Hepatocyte (in vitro differentiated cells): ENCODE results near the gene FKBP7. TPM values are rescaled to one million over a fixed set of nuclear protein-coding genes. Genes with fewer than 3 reads are reported as not detected.
"Not testable (repeated sequence)": the region's sequence is repeated elsewhere in the genome, so short reads cannot be mapped to it uniquely, and the experiment has no call there.

ENCODE experiments used
- DNase-seq: peaks from one replicate; pipeline ENCODE4 v3.0.0-alpha.2; 2016; ENCODE audit warnings: low spot score
- H2AFZ ChIP-seq: fragments of 200-600 bp; sonication (generic); 2 replicates; pipeline ENCODE4 v1.6.0; 2016; ENCODE audit warnings: antibody characterized with exemption, mild to moderate bottlenecking
- H3K27ac ChIP-seq: fragments of 200-600 bp; sonication (generic); 2 replicates; pipeline ENCODE4 v1.5.1; 2016; ENCODE audit warnings: mild to moderate bottlenecking
- H3K27me3 ChIP-seq: fragments of 200-600 bp; sonication (generic); 2 replicates; pipeline ENCODE4 v1.6.1; 2016
- H3K36me3 ChIP-seq: fragments of 200-600 bp; sonication (generic); replicated peaks from 2 replicates; pipeline ENCODE4 v1.5.1; 2016; ENCODE audit warnings: low read depth; ENCODE audit not compliant: insufficient read depth
- H3K4me1 ChIP-seq: fragments of 200-600 bp; sonication (generic); 2 replicates; pipeline ENCODE4 v1.5.1; 2016; ENCODE audit warnings: mild to moderate bottlenecking, moderate library complexity; ENCODE audit not compliant: insufficient read depth
- H3K4me2 ChIP-seq: fragments of 200-600 bp; sonication (generic); 2 replicates; pipeline ENCODE4 v1.6.0; 2016
- H3K4me3 ChIP-seq: fragments of 200-600 bp; sonication (generic); 2 replicates; pipeline ENCODE4 v1.5.1; 2016; ENCODE audit warnings: mild to moderate bottlenecking
- H3K79me2 ChIP-seq: fragments of 200-600 bp; sonication (generic); 2 replicates; pipeline ENCODE4 v1.6.0; 2017; ENCODE audit warnings: mild to moderate bottlenecking
- H3K9me2 ChIP-seq: fragments of 200-600 bp; sonication (generic); replicated peaks from 2 replicates; pipeline ENCODE4 v1.6.0; 2017; ENCODE audit warnings: mild to moderate bottlenecking; ENCODE audit not compliant: insufficient read depth
- H3K9me3 ChIP-seq: fragments of 200-600 bp; sonication (generic); 2 replicates; pipeline ENCODE4 v1.5.1; 2016; ENCODE audit warnings: low read depth, mild to moderate bottlenecking
- H4K20me1 ChIP-seq: fragments of 200-600 bp; sonication (generic); 2 replicates; pipeline ENCODE4 v1.6.0; 2016; ENCODE audit warnings: mild to moderate bottlenecking; ENCODE audit not compliant: insufficient read depth, poor library complexity, severe bottlenecking
- CTCF ChIP-seq: fragments of 200-600 bp; sonication (generic); IDR thresholded peaks from 2 replicates; pipeline ENCODE4 v1.5.1; 2016; ENCODE audit warnings: antibody characterized with exemption, mild to moderate bottlenecking; ENCODE audit not compliant: poor library complexity
- EZH2 ChIP-seq: fragments of 200-600 bp; sonication (generic); IDR thresholded peaks from 2 replicates; pipeline ENCODE4 v1.6.1; 2016; ENCODE audit warnings: antibody characterized with exemption, mild to moderate bottlenecking, borderline replicate concordance
- EZH2phosphoT487 ChIP-seq: fragments of 200-600 bp; sonication (generic); IDR thresholded peaks from one replicate; pipeline ENCODE4 v1.6.1; 2018; ENCODE audit warnings: antibody characterized with exemption, mild to moderate bottlenecking, low read depth, moderate library complexity; ENCODE audit not compliant: unreplicated experiment, severe bottlenecking
- WGBS: methylation state at CpG from one replicate; pipeline ENCODE4 v1.1.6; 2016; ENCODE audit warnings: low lambda C conversion rate; ENCODE audit errors: missing lambda C conversion rate; 5-methylcytosine and 5-hydroxymethylcytosine counted together
- polyA plus RNA-seq: library from polyadenylated mRNA; unstranded; fragments of >200 nt; fragmentation: Nextera tagmentation; extraction: Ambion mirVana; gene quantifications from 2 replicates; pipeline ENCODE4 v1.2.1, GENCODE V29; 2016
- total RNA-seq: library from RNA; depleted of rRNA; stranded (reverse); fragments of >200 nt; gene quantifications from 2 replicates; pipeline ENCODE4 v1.2.3, GENCODE V29; 2014

The FKBP7 gene
- total and polyA plus RNA-seq, 2 experiments from 2014 or later: 45.4 to 93.9 TPM

- no peak overlapping the region for H2AFZ ChIP-seq
- no peak for TF ChIP-seq CTCF
- no peak for TF ChIP-seq EZH2phosphoT487
- no peak for TF ChIP-seq EZH2
- H3K36me3 ChIP-seq: no peaks in the 10 kb centered on the region
- no peak overlapping the region for H3K4me2 ChIP-seq
- no peak overlapping the region for H3K27ac ChIP-seq
- no peak for DNase-seq
- WGBS: 100% methylated on average over 2 of the region's 2 CpGs
- H4K20me1 ChIP-seq: no peaks in the 10 kb centered on the region
- H3K9me2 ChIP-seq: no peaks in the 10 kb centered on the region
- H3K79me2 ChIP-seq: no peaks in the 10 kb centered on the region
- H3K9me3 ChIP-seq: no peaks in the 10 kb centered on the region
- H3K4me1 ChIP-seq: no peaks in the 10 kb centered on the region
- H3K4me3 ChIP-seq: no peak overlapping the region
- H3K27me3 ChIP-seq: no peaks in the 10 kb centered on the region
These were observed 50.9 kb downstream of the FKBP7 start for GRCh38 chr2:178427458-178427857.

DNA sequence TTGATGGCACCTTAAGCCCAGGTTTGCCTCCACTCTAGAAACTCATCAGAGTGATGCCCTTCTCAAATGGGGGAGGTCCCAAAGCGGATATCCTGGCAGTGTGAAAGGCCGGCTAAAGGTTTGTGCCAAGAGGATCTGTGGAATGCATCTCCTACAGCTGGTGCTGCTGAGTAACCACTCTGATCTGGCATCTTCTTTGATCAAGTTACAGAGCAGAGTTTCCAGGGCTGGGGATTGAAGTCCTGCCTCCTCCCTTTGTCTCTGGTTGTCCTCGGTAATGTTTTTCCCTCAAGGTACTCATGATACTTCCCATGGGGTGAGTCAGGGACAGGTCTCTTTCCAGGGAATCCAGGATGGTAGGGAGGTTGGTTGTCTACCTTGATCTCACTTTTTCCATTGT is 52.0 kb downstream of the FKBP7 start:
- H3K4me3 ChIP-seq: no peak overlapping the region
- no peak overlapping the region for H3K4me2 ChIP-seq
- 95% methylated on average over 3 of the region's 3 CpGs for WGBS
- no peak overlapping the region for H3K27ac ChIP-seq
- no peaks in the 10 kb centered on the region for H3K27me3 ChIP-seq
- H3K9me2 ChIP-seq: no peaks in the 10 kb centered on the region
- no peaks in the 10 kb centered on the region for H3K4me1 ChIP-seq
- DNase-seq: no peak
- H3K9me3 ChIP-seq: no peaks in the 10 kb centered on the region
- no peaks in the 10 kb centered on the region for H4K20me1 ChIP-seq
- H3K79me2 ChIP-seq: no peaks in the 10 kb centered on the region
- H2AFZ ChIP-seq: no peak overlapping the region
- no peak for TF ChIP-seq CTCF
- TF ChIP-seq EZH2phosphoT487: no peak
- no peak for TF ChIP-seq EZH2
- no peaks in the 10 kb centered on the region for H3K36me3 ChIP-seq

DNA sequence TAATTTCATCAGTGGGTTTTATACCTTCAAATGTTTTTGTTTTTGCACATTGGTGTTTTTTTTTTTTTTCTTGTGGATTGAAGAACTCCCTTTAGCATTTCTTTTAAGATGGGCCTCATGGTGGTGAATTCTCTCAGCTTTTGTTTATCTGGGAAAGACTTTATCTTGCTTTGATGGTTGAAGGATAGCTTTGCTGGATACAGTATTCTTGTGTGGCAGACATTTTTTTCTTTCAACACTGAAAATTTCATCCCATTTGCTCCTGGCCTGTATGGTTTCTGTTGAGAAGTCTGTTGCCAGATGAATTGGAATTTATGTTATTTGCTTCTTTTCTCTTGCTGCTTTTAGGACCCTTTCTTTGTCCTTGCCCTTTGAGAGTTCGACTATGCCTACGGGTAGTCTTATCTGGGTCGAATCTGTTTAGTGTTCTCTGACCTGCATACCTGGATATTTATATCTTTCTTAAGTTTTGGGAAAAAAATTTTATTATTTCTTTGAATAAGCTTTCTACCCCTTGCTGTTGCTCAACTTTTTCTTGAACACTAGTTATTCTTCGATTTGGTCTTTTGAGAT is 53.1 kb downstream of the FKBP7 start:
- Histone ChIP-seq H3K9me3 (no peaks in the 10 kb centered on the region), H3K4me3 (no peak overlapping the region), H4K20me1 (no peaks in the 10 kb centered on the region), H3K4me2 (no peak overlapping the region), H3K9me2 (no peaks in the 10 kb centered on the region), H2AFZ (no peak overlapping the region), H3K79me2 (no peaks in the 10 kb centered on the region), H3K27me3 (no peaks in the 10 kb centered on the region), H3K27ac (no peak overlapping the region), H3K36me3 (no peaks in the 10 kb centered on the region), H3K4me1 (no peaks in the 10 kb centered on the region)
- 96% methylated on average over 4 of the region's 4 CpGs for WGBS
- no peak for DNase-seq
- no peak for TF ChIP-seq CTCF
- TF ChIP-seq EZH2phosphoT487: no peak
- no peak for TF ChIP-seq EZH2

DNA sequence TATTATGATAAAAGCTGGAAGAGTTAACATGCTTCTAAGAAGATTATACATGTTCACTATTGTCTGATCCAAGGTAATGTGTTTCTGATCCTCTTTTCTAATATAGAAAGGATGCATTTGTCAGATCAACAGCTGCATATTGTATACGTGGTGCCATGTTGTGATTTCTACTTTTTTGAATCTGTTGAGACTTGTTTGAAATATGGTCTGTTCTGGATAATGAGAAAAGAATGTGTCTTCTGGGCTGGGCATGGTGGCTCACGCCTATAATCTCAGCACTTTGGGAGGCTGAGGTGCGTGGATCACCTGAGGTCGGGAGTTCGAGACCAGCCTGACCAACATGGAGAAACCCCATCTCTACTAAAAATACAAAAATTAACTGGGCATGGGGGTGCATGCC is 54.7 kb downstream of the FKBP7 start:
- H4K20me1 ChIP-seq, H3K4me2 ChIP-seq, H3K79me2 ChIP-seq, H3K9me3 ChIP-seq, H2AFZ ChIP-seq, H3K4me3 ChIP-seq, H3K36me3 ChIP-seq, H3K27me3 ChIP-seq, H3K4me1 ChIP-seq, DNase-seq, H3K27ac ChIP-seq, H3K9me2 ChIP-seq: not testable (repeated sequence)
- WGBS: 97% methylated on average over 5 of the region's 5 CpGs
